Raji (cell line): ENCODE results near the gene DYRK1B.

Source experiments
- POLR2A ChIP-seq: IDR thresholded peaks from 2 replicates; pipeline ENCODE4 v1.6.1; 2011; ENCODE audit warnings: low read depth, low read length, control low read depth; ENCODE audit not compliant: insufficient read depth

DYRK1B gene

GRCh38 chr19:39833464-39834286, at the start of gene DYRK1B:
Gene DYRK1B, minus strand, starts transcription at chr19:39834162. Its CDS starts 2,295 bp downstream, at chr19:39831867.
- no peak for TF ChIP-seq POLR2A

- no peak for TF ChIP-seq POLR2A
Observed at GRCh38 chr19:39878398-39878797, 44.4 kb upstream of the DYRK1B start.

- no peak for TF ChIP-seq POLR2A
Observed at GRCh38 chr19:39874404-39874803, 40.4 kb upstream of the DYRK1B start.

GRCh38 chr19:39873385-39873784, 39.4 kb upstream of the DYRK1B start:
- no peak for TF ChIP-seq POLR2A

- no peak for TF ChIP-seq POLR2A
Observed at GRCh38 chr19:39871886-39872866, 38.2 kb upstream of the DYRK1B start.

- TF ChIP-seq POLR2A: no peak
Observed at GRCh38 chr19:39871362-39871761, 37.4 kb upstream of the DYRK1B start.

- no peak for TF ChIP-seq POLR2A
Observed at GRCh38 chr19:39870171-39870971, 36.4 kb upstream of the DYRK1B start.

GRCh38 chr19:39867952-39868351, 34.0 kb upstream of the DYRK1B start:
- no peak for TF ChIP-seq POLR2A

- no peak for TF ChIP-seq POLR2A
Observed at GRCh38 chr19:39867133-39867532, 33.2 kb upstream of the DYRK1B start.

- TF ChIP-seq POLR2A: no peak
Observed at GRCh38 chr19:39865953-39866352, 32.0 kb upstream of the DYRK1B start.

- TF ChIP-seq POLR2A: no peak
Observed at GRCh38 chr19:39865186-39865585, 31.2 kb upstream of the DYRK1B start.

GRCh38 chr19:39864118-39864517, 30.2 kb upstream of the DYRK1B start:
- TF ChIP-seq POLR2A: no peak

GRCh38 chr19:39858541-39858940, 24.6 kb upstream of the DYRK1B start:
- no peak for TF ChIP-seq POLR2A

- TF ChIP-seq POLR2A: no peak
Observed at GRCh38 chr19:39852882-39853281, 18.9 kb upstream of the DYRK1B start.

- TF ChIP-seq POLR2A: no peak
Observed at GRCh38 chr19:39850892-39851291, 16.9 kb upstream of the DYRK1B start.
